ENCODE data around the gene MOK. TPM values are rescaled to one million over a fixed set of nuclear protein-coding genes. Genes with fewer than 3 reads are reported as not detected.
A peak's percentile ranks its signal among the peaks of the same experiment; 100 is the strongest.

Gene MOK
- total RNA-seq, 1 donor from 2014 or later, result 17.6 TPM

DNA sequence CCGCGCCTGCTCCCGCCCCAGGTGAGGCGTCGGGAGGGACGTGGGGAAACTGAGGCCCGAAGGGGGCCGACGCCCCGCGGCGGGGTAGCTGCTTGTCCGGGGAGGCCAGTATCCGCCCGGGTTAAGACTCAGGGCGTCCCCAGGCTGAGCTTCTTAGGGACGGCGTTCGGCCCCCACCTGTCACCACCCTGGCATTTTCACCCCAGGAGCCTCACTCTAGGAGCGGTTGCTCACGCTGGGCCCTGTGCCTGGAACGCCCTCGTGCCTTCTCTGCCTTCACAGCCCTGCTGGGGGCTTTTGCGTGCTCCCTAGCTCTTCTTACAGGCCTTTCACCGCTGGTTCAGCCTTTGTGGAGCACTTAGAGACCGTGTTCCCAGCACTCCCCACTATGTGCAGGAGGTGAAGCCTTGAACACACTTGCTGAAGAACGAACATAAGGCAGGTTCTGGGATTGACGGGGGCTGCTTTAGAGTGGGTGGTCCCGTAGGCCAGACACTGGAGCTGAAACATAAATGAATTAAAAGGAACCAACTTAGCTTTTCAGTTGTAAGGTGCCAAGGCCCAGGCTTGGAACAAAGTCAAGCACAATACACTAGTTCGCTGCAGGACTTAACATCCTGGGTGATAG lies 15.2 kb upstream of the MOK start:
- TF ChIP-seq, protein P1, sequence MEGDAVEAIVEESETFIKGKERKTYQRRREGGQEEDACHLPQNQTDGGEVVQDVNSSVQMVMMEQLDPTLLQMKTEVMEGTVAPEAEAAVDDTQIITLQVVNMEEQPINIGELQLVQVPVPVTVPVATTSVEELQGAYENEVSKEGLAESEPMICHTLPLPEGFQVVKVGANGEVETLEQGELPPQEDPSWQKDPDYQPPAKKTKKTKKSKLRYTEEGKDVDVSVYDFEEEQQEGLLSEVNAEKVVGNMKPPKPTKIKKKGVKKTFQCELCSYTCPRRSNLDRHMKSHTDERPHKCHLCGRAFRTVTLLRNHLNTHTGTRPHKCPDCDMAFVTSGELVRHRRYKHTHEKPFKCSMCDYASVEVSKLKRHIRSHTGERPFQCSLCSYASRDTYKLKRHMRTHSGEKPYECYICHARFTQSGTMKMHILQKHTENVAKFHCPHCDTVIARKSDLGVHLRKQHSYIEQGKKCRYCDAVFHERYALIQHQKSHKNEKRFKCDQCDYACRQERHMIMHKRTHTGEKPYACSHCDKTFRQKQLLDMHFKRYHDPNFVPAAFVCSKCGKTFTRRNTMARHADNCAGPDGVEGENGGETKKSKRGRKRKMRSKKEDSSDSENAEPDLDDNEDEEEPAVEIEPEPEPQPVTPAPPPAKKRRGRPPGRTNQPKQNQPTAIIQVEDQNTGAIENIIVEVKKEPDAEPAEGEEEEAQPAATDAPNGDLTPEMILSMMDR (IDR thresholded peaks at IDR 0.05), result no peak
- Histone ChIP-seq H3K4me3 (peak overlapping the region; percentile 88 to 94), H3K27ac (peak overlapping the region; percentile 94 to 97), H3K27me3 (no peaks in the 10 kb centered on the region), H3K4me1 (peaks cover 11 to 21% of the 10 kb centered on the region in 2 donors), H3K9me3 (no peaks in the 10 kb centered on the region), H3K36me3 (no peaks in the 10 kb centered on the region)
- intact Hi-C loops (cut with DNase I), result no loop called here
- peak; percentile 19 to 77 for DNase-seq (ENCODE audit: low spot score in 2 of 2)

DNA sequence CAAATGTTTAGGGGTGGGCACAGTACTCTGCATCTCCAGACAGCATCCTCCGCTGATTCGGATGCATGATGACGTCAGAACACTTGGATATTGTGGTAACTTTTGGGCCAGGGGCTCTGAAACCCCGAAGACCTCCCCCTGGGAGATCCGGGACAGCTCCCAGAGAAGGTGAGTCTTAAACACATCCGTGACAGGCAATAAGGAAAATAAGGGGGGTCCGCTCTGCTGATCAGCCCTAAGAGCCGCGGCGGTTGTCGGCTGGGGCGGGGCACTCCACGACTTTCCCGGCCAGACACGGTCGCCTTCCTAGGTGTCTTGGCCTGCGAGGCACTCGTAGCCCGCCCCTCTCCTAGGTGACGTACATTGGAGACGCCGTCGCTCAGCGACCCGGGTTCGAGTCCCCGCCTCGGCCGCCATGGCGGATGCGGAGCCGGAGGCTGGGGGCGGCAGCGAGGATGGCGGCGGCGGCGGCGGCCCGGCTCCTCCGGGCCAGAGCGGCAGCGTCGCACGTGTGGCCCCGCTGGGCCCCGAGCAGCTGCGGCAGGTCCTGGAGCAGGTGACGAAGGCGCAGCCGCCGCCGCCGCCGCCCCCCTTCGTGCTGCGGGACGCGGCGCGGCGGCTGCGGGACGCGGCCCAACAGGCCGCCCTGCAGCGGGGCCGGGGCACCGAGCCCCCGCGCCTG lies 14.5 kb upstream of the MOK start, which contains the start of gene ZNF839:
ZNF839 (plus strand) TSS at position 396 of the 682 bp plus-strand sequence; CDS start at position 416, 20 bp downstream.
- DNase-seq (ENCODE audit: low spot score in 2 of 2), result peak; percentile 63 to 96

DNA sequence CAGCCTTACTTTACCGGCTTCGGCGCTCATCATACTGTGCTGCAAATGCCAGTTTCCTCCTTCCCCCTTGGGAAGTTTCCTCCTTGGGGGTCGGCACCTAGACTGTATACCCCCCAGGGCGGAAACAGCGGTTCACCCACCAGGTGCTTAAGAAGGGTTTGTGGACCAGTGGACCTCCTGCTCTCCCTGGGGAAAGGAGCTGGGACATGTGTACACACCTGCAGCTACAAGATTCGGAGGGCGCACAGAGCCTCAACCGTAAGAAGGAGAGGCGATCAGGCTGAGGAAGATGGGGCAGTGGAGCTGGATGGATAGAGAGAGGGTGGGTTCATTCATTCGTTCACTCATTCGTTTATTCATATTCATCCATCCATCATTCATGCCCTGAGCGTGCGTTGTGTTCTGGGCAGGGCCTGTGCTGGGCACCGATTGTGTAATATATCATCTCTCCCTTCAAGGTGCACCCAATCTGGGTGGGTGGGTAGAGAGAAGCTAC lies 13.9 kb upstream of the MOK start:
- no peaks in the 10 kb centered on the region for H3K36me3 ChIP-seq
- peaks cover 11 to 25% of the 10 kb centered on the region in 2 donors for H3K4me1 ChIP-seq
- no peak for DNase-seq (ENCODE audit: low spot score in 2 of 2)
- no peaks in the 10 kb centered on the region for H3K9me3 ChIP-seq
- H3K27me3 ChIP-seq, result no peaks in the 10 kb centered on the region
- H3K27ac ChIP-seq, result peak overlapping the region; percentile 94 to 97
- H3K4me3 ChIP-seq, result peak overlapping the region; percentile 88 to 94
- TF ChIP-seq, protein P1 (IDR thresholded peaks at IDR 0.05), result no peak
- intact Hi-C loops (cut with DNase I), result loop anchor here (1.0 to 10.0 kb wide), 9 partner anchors 44 to 1236 kb away; partner anchors contain the start of genes DYNC1H1, EIF5, HSP90AA1 and PPP2R5C

More for the DNA sequence above, 14.5 kb upstream of the MOK start, which contains the start of gene ZNF839:
- intact Hi-C loops (cut with DNase I), result loop anchor here (1.0 to 10.0 kb wide), 9 partner anchors 44 to 1235 kb away; partner anchors contain the start of genes DYNC1H1, EIF5, HSP90AA1 and PPP2R5C
- no peaks in the 10 kb centered on the region for H3K9me3 ChIP-seq
- H3K4me3 ChIP-seq, result peak within 1 kb of the TSS; percentile 88 to 94
- TF ChIP-seq, protein P1 (IDR thresholded peaks at IDR 0.05), result no peak
- H3K27me3 ChIP-seq, result no peaks in the 10 kb centered on the region
- H3K4me1 ChIP-seq, result peaks cover 11 to 23% of the 10 kb centered on the region in 2 donors
- peak within 1 kb of the TSS; percentile 94 to 97 for H3K27ac ChIP-seq
- no peaks in the 10 kb centered on the region for H3K36me3 ChIP-seq

DNA sequence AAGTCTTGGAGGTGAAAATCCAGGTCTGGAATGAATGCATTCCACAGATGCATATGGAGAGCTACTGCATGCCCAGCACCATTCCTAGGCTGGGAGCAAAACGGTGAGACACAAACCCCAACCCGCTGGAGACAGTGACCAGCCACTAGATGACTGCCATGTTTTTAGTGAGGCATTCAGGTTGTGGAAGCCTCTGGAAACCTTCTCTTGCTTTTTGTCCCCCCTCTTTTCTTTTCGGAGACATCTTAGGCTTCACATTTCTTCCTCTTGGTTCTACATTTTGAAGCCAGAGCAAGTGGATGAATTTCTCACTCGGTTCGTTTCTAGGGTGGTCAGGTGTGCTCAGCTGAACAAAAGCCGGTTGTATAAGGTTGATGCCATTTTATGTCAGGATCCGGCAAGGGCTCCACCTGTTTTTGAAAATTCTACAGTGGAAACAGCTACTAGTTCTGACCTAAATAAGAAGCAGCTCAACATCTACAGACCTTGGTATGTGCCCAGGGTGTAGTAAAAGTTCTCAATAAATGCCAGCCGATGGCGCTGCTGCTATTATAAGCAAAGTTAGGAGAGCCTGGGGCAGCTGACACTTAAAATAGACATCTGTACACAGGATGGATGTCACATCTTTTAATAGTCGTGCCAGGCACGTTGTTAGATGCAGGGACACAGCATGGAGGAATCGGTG lies 12.7 kb upstream of the MOK start:
- H3K4me3 ChIP-seq, result peak overlapping the region; percentile 48 to 66
- no peaks in the 10 kb centered on the region for H3K9me3 ChIP-seq
- intact Hi-C loops (cut with DNase I), result loop anchor here (2.0 to 10.0 kb wide), 8 partner anchors 180 to 1237 kb away; partner anchors contain the start of genes DYNC1H1, EIF5, HSP90AA1 and PPP2R5C
- no peak for DNase-seq (ENCODE audit: low spot score in 2 of 2)
- H3K4me1 ChIP-seq, result peaks cover 11 to 30% of the 10 kb centered on the region in 2 donors
- TF ChIP-seq, protein P1 (IDR thresholded peaks at IDR 0.05), result no peak
- no peaks in the 10 kb centered on the region for H3K36me3 ChIP-seq
- peak overlapping the region; percentile 69 to 79 for H3K27ac ChIP-seq
- H3K27me3 ChIP-seq, result no peaks in the 10 kb centered on the region
